Stimulated activated CD8-positive, alpha-beta memory T cell treated with anti-CD3 and anti-CD28 coated beads, Interleukin-7, amount 100 ng/mL, for 4 hours (primary cell): Measurements from ENCODE around the gene SELENOS.

Source experiments
- DNase-seq, 2 donors: peaks; one replicate each; pipeline ENCODE4 v3.0.0-alpha.2; 2020; ENCODE audit warnings: low read depth in 2 of 2

SELENOS gene

DNA sequence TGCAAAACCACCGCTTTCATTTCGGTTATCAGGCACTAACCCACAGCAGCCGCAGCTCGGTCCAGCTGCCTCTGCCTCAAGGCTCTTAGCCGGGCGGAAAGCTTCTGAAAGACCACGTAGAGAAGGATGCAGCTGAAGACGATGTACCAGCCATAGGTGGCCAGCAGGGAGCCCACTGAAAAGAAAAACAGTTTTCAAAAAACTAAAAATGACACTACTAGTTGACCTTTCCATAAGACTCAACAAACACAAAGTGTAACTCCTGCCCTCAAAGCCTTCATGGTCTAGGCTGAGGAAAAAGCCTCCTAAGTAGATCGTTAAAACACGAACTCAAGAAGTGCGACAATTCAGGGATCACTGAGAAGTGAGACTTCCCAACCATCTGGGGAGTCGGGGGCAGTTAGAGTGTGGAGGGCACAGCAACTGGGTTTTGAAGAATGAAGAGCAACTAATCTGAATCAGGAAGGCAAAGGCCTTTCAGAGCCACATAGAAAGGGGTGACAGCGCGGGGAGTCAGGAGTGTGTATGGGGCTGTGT is 716 bp downstream of the SELENOS start:
- no peak for DNase-seq

DNA sequence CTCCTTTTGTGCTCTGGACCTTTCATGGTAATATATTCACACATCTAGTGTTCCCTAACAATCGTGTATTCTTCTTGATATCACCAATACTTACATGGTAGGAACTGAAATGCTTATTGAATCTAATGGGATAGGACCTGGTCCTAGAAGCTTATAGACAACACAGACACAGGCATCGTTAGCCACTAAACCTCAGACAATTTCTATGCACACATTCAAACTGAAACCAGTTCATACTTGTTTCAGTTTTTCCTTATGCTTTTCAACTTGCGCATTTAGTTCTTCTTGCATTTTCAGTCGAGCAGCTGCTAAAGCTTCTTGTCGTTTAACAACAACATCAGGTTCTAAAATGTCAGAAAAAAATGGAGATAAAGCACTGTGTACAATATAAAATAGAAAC is 2.3 kb downstream of the SELENOS start:
- DNase-seq = no peak

DNA sequence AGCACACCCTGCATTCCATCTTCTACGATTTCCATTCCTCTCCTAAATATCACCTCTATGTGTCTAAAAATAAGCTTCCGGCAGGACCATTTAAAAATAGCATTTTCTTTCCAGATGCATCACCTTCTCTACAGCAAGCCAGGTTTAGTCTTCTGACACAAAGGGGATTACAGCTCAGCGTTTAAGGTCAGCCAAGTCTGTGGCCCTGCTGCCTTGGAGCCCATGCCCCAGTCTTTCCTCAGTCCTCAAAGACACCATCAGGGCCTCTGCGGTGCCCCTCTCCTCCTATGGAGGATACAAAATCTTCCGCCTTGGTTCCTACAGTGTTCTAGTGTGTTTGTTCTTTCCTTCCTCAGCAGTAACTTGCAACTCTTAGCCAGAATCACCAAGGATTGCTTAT is 3.8 kb downstream of the SELENOS start:
- no peak for DNase-seq

GRCh38 chr15:101272584-101272983 is 4.7 kb downstream of the SELENOS start:
- no peak for DNase-seq

GRCh38 chr15:101269479-101270223 is 7.6 kb downstream of the SELENOS start:
- DNase-seq = no peak

DNA sequence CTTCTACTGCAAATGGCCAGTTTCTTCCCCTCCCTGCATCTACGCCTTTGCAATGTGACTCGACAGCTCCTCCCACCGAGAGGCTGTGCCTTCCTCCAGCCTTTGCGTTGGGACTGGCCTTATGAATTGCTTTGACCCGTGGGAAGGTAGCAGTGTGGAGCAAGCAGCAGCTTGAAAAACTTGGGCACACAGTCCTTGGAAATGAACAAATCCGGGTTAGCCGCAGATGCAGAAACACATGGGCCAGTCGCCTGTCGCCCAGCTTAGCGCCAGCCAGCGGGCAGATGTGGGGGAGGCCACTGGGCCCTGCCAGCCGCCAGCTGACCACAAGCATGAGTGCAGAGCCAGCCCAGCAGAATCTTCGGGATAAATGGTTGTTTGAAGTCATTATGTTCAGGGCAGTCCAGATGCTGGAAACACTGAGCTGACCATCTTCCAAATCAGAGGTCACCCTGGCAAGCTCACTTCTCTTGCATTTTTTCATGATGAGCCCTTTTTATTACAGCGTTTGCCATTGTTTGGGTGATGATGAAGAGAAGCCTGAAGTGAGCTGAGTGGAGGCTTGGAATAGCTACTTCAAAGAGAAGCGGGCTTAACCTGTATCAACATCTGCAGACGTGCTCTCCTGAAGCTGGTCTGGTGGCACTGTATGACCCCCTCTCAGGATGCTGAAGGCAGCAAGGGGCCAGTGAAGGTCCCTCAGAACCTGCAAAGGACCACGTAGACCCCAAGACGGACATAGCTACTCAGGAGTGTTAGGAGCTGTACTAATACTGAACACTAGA is 9.8 kb downstream of the SELENOS start:
- no peak for DNase-seq

DNA sequence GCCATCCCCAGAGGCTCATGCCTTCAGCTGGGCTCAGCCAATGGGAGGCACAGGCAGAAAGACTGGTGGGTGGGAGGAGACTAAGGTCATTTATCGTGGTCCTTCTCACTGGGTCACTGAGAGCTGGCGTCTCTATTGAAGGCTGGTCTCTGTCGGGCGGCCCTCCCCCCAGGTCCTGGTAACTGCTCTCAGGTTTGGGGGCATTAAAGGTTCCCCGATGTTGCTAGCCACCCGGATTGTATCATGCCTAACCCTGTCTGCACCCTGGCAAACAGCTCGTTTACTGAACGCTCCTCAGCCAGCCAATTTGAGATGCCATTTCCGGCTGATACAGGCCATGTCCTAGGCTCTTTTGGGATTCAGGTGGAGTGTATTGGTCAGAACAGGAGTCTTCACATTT is 10.5 kb downstream of the SELENOS start:
- DNase-seq = no peak

- no peak for DNase-seq
Observed at GRCh38 chr15:101266034-101266433, 11.3 kb downstream of the SELENOS start.

GRCh38 chr15:101264911-101265641 is 12.2 kb downstream of the SELENOS start:
- no peak for DNase-seq

DNA sequence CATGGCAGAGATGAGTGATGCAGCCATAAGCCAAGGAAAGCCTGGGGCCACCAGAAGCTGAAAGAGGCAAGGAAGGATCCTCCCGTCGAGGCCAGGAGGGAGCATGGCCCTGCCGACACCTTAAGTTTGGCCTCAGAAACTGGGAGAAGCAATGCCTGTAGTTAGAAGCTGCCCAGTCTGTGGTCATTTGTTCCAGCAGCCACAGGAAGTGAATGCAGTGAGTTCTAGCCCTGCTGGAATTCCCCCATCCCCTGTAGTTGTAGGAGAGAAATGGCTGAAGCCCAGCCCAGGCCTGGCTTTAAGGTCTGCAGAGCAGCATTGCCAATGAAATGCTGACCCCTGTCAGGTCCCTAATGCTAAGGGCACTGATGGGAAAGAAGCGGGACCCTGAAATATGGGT is 13.3 kb downstream of the SELENOS start:
- DNase-seq = no peak

GRCh38 chr15:101262551-101262950 is 14.7 kb downstream of the SELENOS start:
- no peak for DNase-seq

DNA sequence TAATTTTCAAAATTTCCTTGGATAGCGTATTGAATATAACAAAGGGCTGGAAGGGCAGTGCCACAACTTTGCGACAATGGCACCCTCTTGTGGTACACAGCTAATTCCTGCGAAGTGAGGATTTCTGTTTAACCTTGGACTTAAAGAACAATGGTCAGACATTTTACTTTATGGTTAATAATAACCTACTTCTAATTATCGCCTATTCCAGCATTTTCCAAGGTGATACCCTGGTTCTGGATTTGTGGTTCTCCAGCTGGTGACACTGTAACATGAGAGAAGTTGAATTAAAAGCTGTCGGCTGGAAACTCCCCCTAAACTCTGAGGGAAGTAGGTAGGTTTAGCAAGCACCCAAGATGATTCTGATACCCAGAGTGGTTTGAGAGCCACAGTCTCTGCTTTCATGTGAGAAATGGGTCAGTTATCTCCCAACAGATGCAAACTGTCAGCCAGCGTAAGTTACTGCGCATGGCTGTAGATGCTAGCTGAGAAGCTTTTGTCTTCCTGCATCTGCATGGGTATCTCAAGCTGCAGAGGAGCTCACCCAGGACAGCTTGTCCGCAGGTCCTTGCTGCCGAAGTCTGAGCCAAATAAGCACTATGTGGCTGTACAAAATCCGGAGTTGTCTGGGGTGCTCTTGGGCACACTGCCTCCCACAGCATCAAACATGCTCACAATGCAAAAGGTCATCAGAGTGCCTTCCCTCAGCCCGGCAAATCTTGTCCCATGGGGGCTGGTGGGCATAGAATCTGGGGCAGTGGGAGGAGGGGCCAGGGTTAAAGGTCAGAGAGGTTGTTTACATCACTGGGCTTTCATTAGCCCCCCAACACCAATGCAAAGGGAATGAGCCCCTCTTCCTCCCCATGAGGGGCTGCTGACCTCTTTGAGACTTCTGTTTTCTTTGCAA is 18.8 kb downstream of the SELENOS start:
- DNase-seq = peak; percentile 33 to 35

- no peak for DNase-seq
Observed at GRCh38 chr15:101256757-101257156, 20.5 kb downstream of the SELENOS start.

DNA sequence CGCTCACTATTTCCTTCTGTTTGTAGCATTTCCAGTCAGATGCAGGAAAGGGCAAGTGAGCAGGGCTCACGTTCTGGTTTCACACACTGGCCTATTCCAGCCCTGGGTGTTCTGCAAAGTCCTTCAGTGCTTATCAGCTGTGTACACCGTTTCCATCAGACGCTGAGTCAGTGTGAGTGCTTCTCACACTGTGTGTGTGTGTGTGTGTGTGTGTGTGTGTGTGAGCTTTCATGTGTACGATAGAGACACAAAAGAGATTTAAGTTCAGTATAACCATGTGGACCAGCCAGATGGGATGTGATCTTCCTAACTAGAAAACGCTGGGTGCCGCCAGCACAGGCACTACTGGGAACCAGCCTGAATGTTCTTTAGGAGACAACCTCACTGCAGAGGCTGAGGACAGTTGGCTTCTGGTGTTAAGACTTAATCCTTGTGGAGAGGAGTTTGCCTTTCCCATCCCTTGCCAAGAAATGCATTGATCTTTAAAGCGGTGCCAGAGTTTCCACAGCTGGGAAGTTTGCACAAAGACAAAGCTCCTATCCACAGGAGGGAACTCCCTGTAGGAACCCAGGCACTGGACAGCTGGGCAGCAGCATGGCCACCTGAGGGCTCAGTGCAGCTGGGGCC is 21.6 kb downstream of the SELENOS start:
- no peak for DNase-seq

DNA sequence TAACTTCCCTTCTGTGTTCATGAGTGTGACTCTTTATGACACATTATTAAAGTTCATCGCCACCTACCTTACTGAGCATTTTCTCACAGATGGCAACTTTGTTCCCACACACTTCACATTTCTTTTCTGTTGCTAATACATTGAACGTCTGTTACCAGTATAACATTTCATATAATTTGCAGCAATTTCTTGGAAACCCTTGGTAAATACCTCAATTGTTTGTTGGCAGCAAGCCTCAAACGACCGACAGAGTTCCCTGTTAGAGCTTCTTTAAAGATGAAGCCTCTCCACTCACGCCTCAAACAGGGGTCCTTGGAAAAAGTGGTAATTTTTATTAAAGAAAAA is 22.3 kb downstream of the SELENOS start:
- DNase-seq = no peak

- no peak for DNase-seq
Observed at GRCh38 chr15:101254157-101255050, 22.9 kb downstream of the SELENOS start.

- DNase-seq = no peak
Observed at GRCh38 chr15:101252836-101253235, 24.4 kb downstream of the SELENOS start.

GRCh38 chr15:101251830-101252820 is 25.2 kb downstream of the SELENOS start, which contains the start of gene CHSY1:
CHSY1 (minus strand) TSS chr15:101252048; CDS start chr15:101251456, 592 bp downstream.
- DNase-seq = peak; percentile 72 to 86
